Effector CD4-positive, alpha-beta T cell (primary cell): ENCODE results near the gene MYF5.

Experiments
- DNase-seq: peaks from one replicate; pipeline ENCODE4 v3.0.0-alpha.2; 2020

The MYF5 gene

GRCh38 chr12:80708259-80708974, 8.3 kb upstream of the MYF5 start:
- DNase-seq = no peak

DNA sequence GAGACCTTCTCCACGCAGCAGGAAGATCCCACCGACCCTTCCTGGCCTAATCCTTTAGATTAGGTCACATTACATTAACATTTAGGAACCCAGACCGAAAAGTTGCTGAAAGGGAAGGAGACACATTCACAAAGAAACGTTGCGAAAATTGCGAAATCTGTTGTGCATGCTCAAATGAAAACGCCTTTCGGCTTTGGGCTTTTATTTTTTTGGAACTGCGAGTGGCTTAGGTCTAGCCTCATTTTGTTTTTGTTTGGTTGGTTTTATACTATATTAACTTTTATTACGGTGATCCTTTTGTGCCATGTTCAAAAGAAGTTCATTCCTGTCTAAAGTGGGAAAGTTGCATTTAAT, 7.8 kb upstream of the MYF5 start:
- no peak for DNase-seq

DNA sequence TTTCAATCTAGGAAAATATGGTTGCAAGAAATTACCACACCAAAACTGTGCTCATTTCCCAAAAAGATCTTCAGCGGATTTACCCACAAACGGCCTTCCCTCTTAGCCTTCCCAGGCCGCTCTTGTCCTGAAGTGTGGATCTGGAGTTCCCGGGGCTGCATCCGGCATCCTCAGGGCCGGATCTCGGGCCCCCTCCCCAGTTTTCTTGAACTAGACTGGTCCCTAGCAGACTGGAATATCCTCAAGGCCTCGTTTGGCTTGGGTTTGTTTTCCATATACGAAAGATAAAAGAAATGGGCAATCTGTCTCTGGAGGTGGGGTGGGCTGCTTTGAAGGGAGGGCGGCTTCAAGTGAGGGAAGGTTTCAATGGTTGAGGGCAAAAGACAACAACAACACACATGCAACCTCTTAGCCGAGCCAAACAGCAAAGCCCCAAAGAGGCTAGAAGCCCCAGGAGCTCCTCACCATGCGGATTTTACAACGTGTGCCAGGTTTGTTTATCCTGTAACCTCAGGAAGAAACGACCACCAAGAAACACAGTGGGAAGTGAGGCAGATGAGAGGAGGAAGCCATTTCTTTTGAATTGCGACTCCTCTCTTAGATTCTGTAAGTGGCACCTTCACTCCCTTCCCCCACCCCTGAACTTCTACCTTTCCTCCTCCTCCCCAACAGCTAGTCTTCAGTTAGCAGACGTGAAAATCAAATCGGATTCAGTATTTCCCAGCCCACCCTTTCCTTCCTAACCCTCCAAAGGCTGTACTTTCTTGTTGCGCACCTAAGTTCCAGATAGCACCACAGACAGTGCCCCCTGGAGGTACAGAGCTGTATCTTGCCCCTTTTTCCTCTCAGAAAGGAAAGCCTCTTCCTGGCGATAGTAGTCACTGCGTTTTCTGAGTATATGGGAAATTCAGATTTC, 6.6 kb upstream of the MYF5 start:
- no peak for DNase-seq

GRCh38 chr12:80710727-80711449, 5.8 kb upstream of the MYF5 start:
- DNase-seq = no peak

DNA sequence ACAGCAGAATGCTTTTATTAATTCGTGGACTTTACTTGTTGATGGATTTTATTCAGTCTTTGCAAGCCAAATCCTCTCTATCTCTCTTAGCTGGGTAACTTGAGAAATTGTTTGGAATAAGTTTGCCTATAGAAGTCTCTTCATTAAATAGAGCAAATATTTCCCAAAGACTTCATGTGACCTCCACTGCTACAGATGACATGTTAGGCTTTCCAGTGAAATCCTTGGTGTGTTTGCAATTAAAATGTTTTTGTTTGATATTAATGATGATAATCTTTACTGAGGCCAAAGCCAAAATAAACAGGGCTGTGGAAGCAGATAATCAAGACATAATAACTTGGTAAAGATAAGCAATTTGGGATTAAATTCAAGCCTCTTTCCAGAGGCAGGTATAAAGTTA, 4.8 kb upstream of the MYF5 start:
- no peak for DNase-seq

GRCh38 chr12:80712866-80713265, 3.8 kb upstream of the MYF5 start:
- DNase-seq = no peak

- no peak for DNase-seq
Measured at GRCh38 chr12:80713419-80713818, 3.3 kb upstream of the MYF5 start.

DNA sequence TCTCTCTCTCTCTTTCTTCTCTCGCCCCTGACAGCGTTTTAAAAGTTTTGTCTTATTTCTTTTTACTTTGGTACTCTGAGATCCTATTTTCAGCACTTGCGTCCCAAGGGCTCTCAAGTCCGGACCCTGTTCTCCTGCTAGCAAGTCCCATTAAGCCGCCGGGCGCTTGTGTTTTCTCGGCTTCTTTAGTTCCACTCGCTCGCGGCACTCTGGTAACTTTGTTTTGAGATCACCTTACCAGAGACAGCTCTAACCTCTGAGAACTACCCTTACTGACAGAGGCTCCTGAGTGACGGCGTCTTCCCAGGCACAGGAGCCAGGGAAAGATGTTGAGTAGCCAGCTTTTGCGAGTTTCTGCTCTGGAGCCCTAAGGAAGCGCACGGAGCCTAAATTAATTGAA, 2.7 kb upstream of the MYF5 start:
- no peak for DNase-seq

DNA sequence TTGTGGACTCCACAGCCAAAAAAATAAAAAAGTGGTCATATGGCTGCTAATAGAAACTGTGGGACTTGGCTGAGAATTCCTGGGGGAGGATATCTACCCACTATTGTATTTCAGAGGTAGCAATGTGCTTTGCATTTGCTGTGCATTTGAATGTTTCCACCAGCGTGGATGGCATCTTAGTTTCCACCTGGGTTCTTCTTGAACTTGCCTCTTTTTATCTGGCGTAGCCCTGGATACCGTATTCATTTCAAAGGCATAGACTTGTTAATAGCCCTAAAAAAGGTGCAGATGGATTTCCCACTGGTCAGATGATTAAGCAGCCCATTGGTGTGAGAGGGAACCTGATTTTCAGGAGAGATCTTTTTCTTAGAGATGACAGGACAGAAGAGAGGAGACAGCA, 1.9 kb upstream of the MYF5 start:
- DNase-seq = no peak

- DNase-seq = no peak
Measured at GRCh38 chr12:80715713-80716249, 931 bp upstream of the MYF5 start.

DNA sequence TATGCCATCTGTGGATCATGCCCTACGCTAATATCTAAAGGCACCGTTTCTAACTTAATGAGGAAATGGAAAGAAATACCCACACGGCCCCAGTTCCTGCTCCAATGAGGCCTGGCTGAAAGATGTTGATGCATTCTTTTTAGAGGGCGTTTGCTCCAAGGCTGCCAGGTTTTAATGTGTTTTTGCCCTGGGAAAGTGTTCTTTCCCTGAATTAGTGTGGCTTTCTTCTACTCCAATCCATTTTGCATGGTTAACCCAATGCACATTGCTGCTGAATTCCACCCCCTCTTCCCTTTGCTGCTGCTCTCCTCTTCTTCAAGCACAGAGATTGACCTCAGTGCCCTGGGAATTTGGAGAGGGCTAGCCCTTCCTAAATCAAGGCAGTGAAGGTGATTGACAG, 1.1 kb downstream of the MYF5 start:
- DNase-seq = no peak

GRCh38 chr12:80720516-80720915, 3.8 kb downstream of the MYF5 start:
- no peak for DNase-seq

DNA sequence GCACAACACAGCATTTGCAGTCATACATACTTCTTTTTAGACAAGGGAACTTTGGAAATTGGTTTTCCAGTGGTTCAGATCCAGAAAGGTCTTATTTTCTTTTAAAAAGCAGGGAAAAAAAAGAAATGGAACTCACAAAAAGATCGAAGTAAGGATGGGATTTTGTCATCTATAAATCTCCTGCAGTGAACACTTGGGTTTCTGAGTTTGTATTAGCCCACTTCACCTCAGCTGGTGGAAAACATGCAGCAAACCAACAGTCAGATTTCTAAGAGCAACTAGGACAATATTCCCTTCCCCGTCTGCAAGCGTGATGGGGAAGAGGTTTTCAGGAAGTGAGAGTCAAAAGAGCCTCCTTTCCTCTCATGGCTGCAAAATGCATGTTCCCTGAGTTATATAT, 4.6 kb downstream of the MYF5 start:
- no peak for DNase-seq

DNA sequence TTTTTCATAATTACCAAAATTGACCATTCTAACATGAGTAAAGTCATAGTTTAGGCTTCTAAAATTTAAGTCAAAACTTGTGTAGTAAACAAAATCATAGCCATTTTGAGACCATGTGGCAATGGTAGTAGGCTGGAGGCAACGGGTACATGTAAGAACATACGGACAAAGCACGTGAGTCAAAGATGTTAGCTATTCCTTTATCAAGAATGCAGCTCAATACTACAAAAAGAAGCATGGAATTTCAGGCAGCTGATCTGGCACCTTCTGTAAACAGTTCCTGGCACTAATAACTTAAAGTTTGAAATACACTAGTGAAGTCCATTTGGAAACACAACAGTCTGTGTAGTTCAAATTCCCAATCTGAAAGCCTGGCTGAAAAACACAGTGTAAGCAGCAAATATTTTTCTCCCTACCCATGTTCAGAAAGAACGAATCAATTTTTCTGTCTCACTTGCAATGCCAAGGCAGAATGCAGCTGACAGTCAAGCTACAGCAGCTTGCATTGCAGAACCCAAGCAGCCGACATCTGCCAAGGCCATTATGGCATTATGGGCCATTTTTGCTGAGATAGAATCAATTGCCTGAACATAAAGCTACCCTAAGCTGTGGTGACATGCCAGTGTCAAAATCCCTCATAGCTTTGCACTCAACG, 29.3 kb downstream of the MYF5 start:
- DNase-seq = no peak

DNA sequence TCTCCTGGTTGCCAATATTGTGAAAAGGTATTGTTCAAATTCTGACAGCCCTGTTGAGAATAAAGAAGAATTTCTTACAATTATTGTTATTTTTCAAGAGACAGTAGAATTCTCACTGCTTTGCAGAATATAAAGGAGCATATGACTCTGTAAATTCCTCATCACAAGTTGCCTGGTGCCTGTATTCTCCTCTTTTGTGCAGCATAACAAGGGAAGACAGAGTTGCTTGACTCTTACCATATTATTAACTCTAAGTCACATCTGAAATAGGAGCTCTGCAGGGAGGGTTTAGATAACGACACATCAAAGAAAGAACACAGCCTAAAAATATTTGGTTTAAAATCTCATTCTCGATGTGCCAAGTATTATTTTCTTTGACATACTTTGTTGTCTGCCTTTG, 31.1 kb downstream of the MYF5 start:
- no peak for DNase-seq

DNA sequence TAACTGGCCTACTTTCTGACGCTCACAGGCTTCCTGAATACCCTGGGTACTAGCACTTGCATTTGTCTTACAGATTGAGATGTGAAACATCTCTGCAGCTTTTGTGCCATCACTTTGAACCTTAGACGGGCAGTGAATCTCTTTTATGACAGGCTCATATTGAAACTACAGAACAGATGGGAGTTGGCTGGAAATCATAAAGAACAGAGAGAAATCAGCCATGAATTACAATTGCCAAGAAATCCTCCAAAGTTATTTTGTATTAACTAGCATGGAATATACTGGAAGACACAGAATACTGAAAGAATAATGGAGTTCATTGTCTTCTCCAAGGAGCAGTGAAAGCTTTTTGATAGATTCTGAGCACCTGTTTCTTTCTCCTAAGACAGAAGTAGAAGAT, 32.7 kb downstream of the MYF5 start:
- no peak for DNase-seq

DNA sequence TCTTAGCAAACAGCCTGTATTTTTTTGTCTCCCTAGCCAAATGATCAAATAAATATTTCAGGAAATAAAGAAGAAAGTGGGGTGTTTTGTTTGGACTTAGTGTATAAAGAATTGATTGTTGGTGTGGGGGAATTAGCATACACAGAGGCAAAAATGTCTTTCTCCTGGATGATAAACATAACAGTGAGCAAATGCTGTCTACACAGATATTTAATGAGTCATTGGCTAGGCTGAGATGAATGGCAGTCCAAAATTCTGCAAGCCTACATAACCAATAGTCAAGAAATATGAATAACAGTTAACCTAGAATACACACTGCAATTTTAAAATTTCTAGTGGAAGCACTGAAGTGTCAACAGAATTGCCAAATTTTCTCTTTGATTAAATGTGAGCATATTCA, 35.8 kb downstream of the MYF5 start:
- no peak for DNase-seq

- no peak for DNase-seq
Measured at GRCh38 chr12:80754274-80754673, 37.6 kb downstream of the MYF5 start.

- DNase-seq = no peak
Measured at GRCh38 chr12:80756875-80757274, 40.2 kb downstream of the MYF5 start.

DNA sequence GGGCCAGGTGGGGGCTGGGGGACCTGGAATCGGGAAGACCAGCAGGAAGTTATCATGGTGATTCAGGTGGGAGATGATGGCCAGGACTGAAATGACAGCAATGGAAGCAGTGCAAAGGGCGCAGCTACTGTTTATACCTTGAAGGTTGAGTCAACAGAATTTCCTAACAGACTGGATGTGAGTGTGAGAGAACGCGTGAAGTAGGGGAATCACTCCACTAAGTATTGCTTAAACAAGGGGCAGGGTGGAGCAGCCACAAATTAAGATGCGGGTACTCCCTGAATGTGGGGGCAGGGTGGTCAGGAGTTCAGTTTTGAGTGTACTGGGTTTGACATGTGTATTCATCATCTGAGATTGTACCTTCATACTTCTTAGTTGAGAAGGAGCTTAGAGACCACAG, 45.1 kb downstream of the MYF5 start:
- DNase-seq = no peak

- DNase-seq = no peak
Measured at GRCh38 chr12:80763874-80764273, 47.2 kb downstream of the MYF5 start.

DNA sequence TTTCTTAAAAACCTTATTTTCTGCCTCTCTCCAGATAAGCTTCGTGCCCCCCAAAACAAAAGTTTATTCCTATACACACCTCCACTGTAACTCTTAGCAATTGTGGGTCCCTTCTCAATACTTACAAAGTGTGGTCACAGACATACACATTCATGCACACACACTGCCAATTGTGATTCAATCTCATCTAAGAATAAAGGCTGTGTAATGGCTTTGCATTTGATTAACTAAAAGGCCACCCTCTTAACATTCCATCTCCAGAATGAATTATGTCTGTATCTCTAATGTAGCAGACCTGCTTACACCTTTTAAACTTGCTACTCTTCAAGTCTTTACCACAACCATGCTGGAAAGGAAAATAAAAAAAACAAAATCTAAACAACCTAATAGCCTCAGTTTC, 49.5 kb downstream of the MYF5 start:
- DNase-seq = no peak

DNA sequence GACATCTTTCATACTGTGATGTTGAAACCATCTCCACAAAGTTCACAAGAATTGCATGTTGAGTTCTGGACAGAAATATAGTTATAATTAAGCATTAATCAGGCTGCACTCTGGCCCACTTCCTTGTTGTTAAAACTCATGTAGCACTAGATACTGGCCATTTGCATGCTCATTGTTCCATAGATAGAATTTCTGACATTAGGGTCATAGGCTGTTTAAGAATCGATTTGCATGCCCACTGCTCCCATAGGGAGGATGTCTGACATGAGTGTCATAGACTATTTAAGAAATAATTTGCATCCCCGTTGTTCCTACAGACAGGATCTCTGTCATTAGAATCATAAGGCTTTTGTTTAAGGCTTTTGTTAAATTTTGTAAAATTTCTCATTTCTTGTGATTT, 50.2 kb downstream of the MYF5 start:
- DNase-seq = no peak
